Measurements from ENCODE around the gene ZNF608.

The ZNF608 gene

GRCh38 chr5:124745928-124746915 is at the start of gene ZNF608:
Gene ZNF608, minus strand, starts transcription at chr5:124746639. Its CDS starts 1,650 bp downstream, at chr5:124744989.
- in situ Hi-C loops (cut with HindIII; ENCODE audit: low sequenced_read_pairs), result no loop called here
- peak; percentile 91 for DNase-seq (ENCODE audit: low read depth, low spot score)

GRCh38 chr5:124795829-124796228 is 49.4 kb upstream of the ZNF608 start:
- in situ Hi-C loops (cut with HindIII; ENCODE audit: low sequenced_read_pairs), result no loop called here

More at GRCh38 chr5:124745928-124746915, at the start of gene ZNF608:
- TF ChIP-seq CTCF (IDR thresholded peaks at IDR 0.05; ENCODE audit: low read depth, low read length), result no peak
- peak within 1 kb of the TSS; percentile 74 for H3K4me3 ChIP-seq (ENCODE audit: low read depth, low read length)

GRCh38 chr5:124790895-124791732 is 44.7 kb upstream of the ZNF608 start:
- in situ Hi-C loops (cut with HindIII; ENCODE audit: low sequenced_read_pairs), result no loop called here
- H3K4me3 ChIP-seq (ENCODE audit: low read depth, low read length), result no peak overlapping the region
- TF ChIP-seq CTCF (IDR thresholded peaks at IDR 0.05; ENCODE audit: low read depth, low read length), result no peak
- DNase-seq (ENCODE audit: low read depth, low spot score), result no peak

More at GRCh38 chr5:124795829-124796228, 49.4 kb upstream of the ZNF608 start:
- H3K4me3 ChIP-seq (ENCODE audit: low read depth, low read length), result no peak overlapping the region
- no peak for TF ChIP-seq CTCF (IDR thresholded peaks at IDR 0.05; ENCODE audit: low read depth, low read length)
- DNase-seq (ENCODE audit: low read depth, low spot score), result no peak

GRCh38 chr5:124790301-124790894 is 44.0 kb upstream of the ZNF608 start:
- H3K4me3 ChIP-seq (ENCODE audit: low read depth, low read length), result no peak overlapping the region
- in situ Hi-C loops (cut with HindIII; ENCODE audit: low sequenced_read_pairs), result no loop called here
- DNase-seq (ENCODE audit: low read depth, low spot score), result peak; percentile 53
- TF ChIP-seq CTCF (IDR thresholded peaks at IDR 0.05; ENCODE audit: low read depth, low read length), result no peak

GRCh38 chr5:124789104-124789605 is 42.7 kb upstream of the ZNF608 start:
- DNase-seq (ENCODE audit: low read depth, low spot score), result no peak
- in situ Hi-C loops (cut with HindIII; ENCODE audit: low sequenced_read_pairs), result no loop called here
- H3K4me3 ChIP-seq (ENCODE audit: low read depth, low read length), result no peak overlapping the region
- TF ChIP-seq CTCF (IDR thresholded peaks at IDR 0.05; ENCODE audit: low read depth, low read length), result no peak

- in situ Hi-C loops (cut with HindIII; ENCODE audit: low sequenced_read_pairs), result no loop called here
- no peak for TF ChIP-seq CTCF (IDR thresholded peaks at IDR 0.05; ENCODE audit: low read depth, low read length)
- DNase-seq (ENCODE audit: low read depth, low spot score), result no peak
- H3K4me3 ChIP-seq (ENCODE audit: low read depth, low read length), result no peak overlapping the region
These were observed 37.4 kb upstream of the ZNF608 start for GRCh38 chr5:124783794-124784193.
